Stimulated activated CD4-positive, alpha-beta T cell treated with anti-CD3 and anti-CD28 coated beads, Interleukin-15, amount 100 ng/mL, for 24 hours (primary cell): Measurements from ENCODE around the gene MAPK10.

ENCODE experiments used
- DNase-seq: peaks from one replicate; pipeline ENCODE4 v3.0.0-alpha.2; 2020

MAPK10 gene

GRCh38 chr4:85964298-85964697 is 395.6 kb downstream of the MAPK10 start:
- no peak for DNase-seq

DNA sequence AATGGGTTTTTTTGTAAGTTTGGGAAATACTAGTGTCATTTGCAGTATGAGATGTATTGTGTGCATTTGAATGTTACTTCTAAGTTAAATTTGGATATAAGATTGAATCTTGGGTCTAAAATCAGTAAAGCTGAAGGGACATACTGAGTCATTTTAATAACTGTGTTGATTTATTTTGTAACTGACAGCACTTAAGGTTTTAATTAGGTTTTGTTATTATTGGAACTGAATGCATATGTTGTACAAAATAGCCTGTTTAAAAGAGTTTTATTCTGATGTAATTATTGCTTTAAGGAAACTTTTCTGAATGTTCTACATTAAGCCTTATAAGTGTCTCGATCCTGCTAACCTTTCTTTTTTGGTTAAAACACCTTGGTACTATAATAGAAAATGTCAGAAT is 396.6 kb downstream of the MAPK10 start:
- no peak for DNase-seq

DNA sequence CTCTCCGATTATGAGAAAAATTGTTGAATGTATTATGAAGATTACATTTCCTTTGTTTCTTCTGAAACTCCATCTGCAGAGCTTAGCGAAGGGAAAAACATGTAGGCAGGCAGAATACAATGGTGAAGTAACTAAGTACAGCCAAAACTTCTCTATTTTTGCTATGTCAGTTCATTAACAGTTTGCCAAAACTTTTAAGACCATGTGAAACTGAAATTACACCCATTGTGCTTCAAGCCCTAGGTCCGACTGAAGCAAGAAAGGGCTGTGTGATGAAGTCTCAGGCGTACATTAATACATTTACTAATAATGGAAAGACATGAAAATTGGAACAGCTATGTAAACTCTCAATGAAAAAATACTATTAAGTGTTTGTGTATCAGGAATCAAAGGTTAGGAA is 398.0 kb downstream of the MAPK10 start:
- no peak for DNase-seq

GRCh38 chr4:85956293-85956945 is 403.4 kb downstream of the MAPK10 start:
- DNase-seq: no peak

DNA sequence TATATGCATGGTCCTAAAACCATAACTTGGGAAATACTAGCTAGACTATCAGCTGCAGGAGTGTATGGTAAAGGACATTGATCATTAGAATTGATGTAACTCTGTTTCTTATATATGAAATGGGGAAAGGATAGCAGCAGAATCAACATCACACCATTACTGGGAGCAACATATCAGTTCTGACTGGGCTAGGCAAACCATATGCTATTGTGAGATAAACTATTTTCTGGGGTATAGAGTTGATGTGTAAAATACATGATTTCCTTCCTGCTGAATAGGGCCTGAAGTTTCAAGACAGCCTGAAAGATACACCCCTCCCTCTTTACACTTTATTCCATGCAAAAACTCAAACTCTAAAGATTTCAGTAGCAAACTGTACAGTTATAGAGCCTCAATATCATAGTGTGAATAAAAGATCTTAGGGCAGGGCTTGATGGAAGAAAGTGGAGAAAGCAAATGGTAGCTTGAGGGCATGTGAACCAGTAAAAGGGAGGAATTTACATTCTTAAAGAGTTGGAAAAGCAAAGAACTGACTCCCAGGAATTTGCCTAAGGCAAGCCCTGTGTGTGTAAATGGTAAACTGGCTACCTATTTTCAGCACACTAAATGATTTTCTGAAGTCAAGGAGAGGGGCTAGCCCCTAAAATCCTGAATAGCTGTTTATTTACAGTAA is 404.1 kb downstream of the MAPK10 start:
- DNase-seq: no peak

GRCh38 chr4:85953651-85954018 is 406.2 kb downstream of the MAPK10 start:
- DNase-seq: no peak

- no peak for DNase-seq
Observed at GRCh38 chr4:85952972-85953650, 406.7 kb downstream of the MAPK10 start.

DNA sequence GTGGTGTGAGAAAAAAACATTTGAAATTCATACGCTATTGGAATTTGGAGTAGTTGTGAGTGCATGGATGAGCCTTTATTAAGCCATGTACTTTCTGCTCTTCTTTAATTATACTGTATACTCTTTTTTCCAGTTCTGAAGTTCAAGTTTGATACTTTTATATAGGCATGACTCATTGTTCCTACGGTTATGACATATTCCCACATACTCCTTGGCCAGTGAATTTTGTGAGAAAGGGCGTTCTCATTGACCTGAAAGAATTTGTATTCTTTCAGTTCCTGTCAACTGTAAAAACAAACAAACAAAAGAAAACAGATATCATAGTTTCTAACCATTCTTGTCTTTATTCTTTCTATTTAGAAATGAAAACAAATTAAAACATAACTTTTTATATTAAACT is 407.3 kb downstream of the MAPK10 start:
- no peak for DNase-seq

DNA sequence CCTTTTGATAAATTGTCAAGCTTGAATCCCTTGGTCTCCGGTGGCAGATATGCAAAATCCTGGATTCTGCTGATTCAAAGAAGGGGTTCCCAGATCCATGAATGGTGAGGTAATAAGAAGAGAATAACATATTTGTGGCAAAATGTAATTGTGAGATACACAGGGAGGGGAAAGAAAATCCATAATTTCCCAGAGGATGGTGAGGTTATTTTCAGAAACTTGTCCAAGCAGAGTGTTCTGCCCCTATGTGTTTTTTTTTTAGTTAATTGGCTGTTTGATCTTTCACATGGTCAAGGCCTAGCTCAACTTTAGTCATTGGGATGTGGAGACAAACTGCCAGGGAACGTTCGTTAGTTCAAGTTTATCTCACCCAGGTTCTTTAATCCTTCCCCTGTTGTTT is 408.8 kb downstream of the MAPK10 start:
- DNase-seq: no peak

- no peak for DNase-seq
Observed at GRCh38 chr4:85946821-85947220, 413.0 kb downstream of the MAPK10 start.

DNA sequence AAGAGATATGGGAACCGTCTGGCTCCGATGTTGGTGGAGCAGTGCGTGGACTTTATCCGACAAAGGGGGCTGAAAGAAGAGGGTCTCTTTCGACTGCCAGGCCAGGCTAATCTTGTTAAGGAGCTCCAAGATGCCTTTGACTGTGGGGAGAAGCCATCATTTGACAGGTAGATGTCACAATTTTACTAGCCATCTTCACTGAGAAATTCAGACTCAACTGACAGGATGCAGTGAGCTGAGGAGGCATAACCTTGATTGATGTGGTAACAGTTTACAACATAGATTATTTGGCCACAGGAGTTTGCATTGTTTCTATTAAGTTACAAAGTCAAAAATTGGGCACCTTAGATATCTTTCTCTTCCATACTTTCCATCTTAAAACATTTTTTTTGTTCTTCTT is 417.7 kb downstream of the MAPK10 start:
- no peak for DNase-seq

GRCh38 chr4:85940151-85940550 is 419.7 kb downstream of the MAPK10 start:
- no peak for DNase-seq
